Thyroid gland (tissue), 4 donors: ENCODE results near the gene NREP.

ENCODE experiments used
- CTCF ChIP-seq, 6 experiments: fragments of 200-600 bp in 3 of 6; fragments of 450-650 bp in 3 of 6; sonication (generic) in 3 of 6; IDR thresholded peaks; one replicate each; pipeline ENCODE4 v1.5.1; 2016 to 2019; ENCODE audit warnings: antibody characterized with exemption in 6 of 6, mild to moderate bottlenecking in 2 of 6, inconsistent platforms in 1 of 6, moderate library complexity in 1 of 6
- POLR2A ChIP-seq, 2 donors: fragments of 450-650 bp; IDR thresholded peaks; one replicate each; pipeline ENCODE4 v1.6.1; 2017; ENCODE audit warnings: antibody characterized with exemption in 2 of 2, mild to moderate bottlenecking in 2 of 2, moderate library complexity in 1 of 2

- TF ChIP-seq CTCF (IDR thresholded peaks at IDR 0.05): no peak
- TF ChIP-seq POLR2A (IDR thresholded peaks at IDR 0.05): no peak
Measured at GRCh38 chr5:111691508-111691907, 65.5 kb downstream of the NREP start.
